ELF-1 (cell line): ENCODE measurements around the gene KAZALD1.
A peak's percentile ranks its signal among the peaks of the same experiment; 100 is the strongest.

Experiments
- DNase-seq: peaks from one replicate; pipeline ENCODE4 v3.0.0-alpha.2; 2016; ENCODE audit warnings: low read depth, low spot score

The KAZALD1 gene

GRCh38 chr10:101061624-101062231 lies at the start of gene KAZALD1:
Gene KAZALD1 (plus strand): TSS chr10:101061989. CDS start chr10:101062593, 604 bp downstream.
- peak; percentile 77 for DNase-seq

GRCh38 chr10:101012525-101013364 lies 49.0 kb upstream of the KAZALD1 start:
- peak; percentile 83 for DNase-seq

- DNase-seq, result no peak
Observed at GRCh38 chr10:101013365-101013825, 48.4 kb upstream of the KAZALD1 start.

GRCh38 chr10:101014230-101014884 lies 47.4 kb upstream of the KAZALD1 start:
- DNase-seq, result peak; percentile 89

- DNase-seq, result no peak
Observed at GRCh38 chr10:101014966-101015581, 46.7 kb upstream of the KAZALD1 start.

GRCh38 chr10:101015582-101015973 lies 46.2 kb upstream of the KAZALD1 start:
- DNase-seq, result no peak

GRCh38 chr10:101016814-101017213 lies 45.0 kb upstream of the KAZALD1 start:
- DNase-seq, result no peak

- DNase-seq, result peak; percentile 59
Observed at GRCh38 chr10:101018118-101018599, 43.6 kb upstream of the KAZALD1 start.

- DNase-seq, result peak; percentile 92
Observed at GRCh38 chr10:101018600-101019439, 43.0 kb upstream of the KAZALD1 start.

- DNase-seq, result no peak
Observed at GRCh38 chr10:101019440-101019703, 42.4 kb upstream of the KAZALD1 start.

GRCh38 chr10:101020427-101021075 lies 41.2 kb upstream of the KAZALD1 start:
- DNase-seq, result no peak

GRCh38 chr10:101021239-101021638 lies 40.5 kb upstream of the KAZALD1 start:
- DNase-seq, result no peak

- DNase-seq, result no peak
Observed at GRCh38 chr10:101021692-101022251, 40.0 kb upstream of the KAZALD1 start.

- DNase-seq, result no peak
Observed at GRCh38 chr10:101022967-101023705, 38.7 kb upstream of the KAZALD1 start.

- DNase-seq, result no peak
Observed at GRCh38 chr10:101027106-101027720, 34.6 kb upstream of the KAZALD1 start.

GRCh38 chr10:101028446-101029337 lies 33.1 kb upstream of the KAZALD1 start:
- DNase-seq, result peak; percentile 34

- DNase-seq, result peak; percentile 57
Observed at GRCh38 chr10:101029520-101030295, 32.1 kb upstream of the KAZALD1 start.
